Liver (tissue), 3 donors: ENCODE results near the gene GTPBP8.

Experiments used
- ATF3 ChIP-seq: IDR thresholded peaks from 2 replicates; pipeline ENCODE4 v1.6.1; 2016; ENCODE audit warnings: antibody characterized with exemption
- CTCF ChIP-seq: fragments of 150-350 bp; IDR thresholded peaks from 2 replicates; pipeline ENCODE4 v1.5.1; 2017; ENCODE audit warnings: improper control_type of control experiment, low read depth, low read length; ENCODE audit not compliant: missing input control
- EGR1 ChIP-seq, 2 donors: IDR thresholded peaks; 2 replicates each; pipeline ENCODE4 v1.6.1; 2016 to 2018; ENCODE audit warnings: antibody characterized with exemption in 2 of 2, low read depth in 2 of 2
- FOXA1 ChIP-seq: IDR thresholded peaks from 2 replicates; pipeline ENCODE4 v1.6.1; 2016; ENCODE audit warnings: antibody characterized with exemption
- GABPA ChIP-seq, 2 donors: IDR thresholded peaks in 1 of 2; conservative IDR thresholded peaks in 1 of 2; 2 replicates each; pipeline ENCODE4 v1.6.1; 2016; ENCODE audit warnings: antibody characterized with exemption in 2 of 2, mild to moderate bottlenecking in 1 of 2, moderate library complexity in 1 of 2
- SP1 ChIP-seq: IDR thresholded peaks from 2 replicates; pipeline ENCODE4 v1.6.1; 2018; ENCODE audit warnings: antibody characterized with exemption, mild to moderate bottlenecking
- YY1 ChIP-seq: IDR thresholded peaks from 2 replicates; pipeline ENCODE4 v1.6.1; 2016; ENCODE audit warnings: antibody characterized with exemption, mild to moderate bottlenecking
- donor health status: healthy.
- donor health status: healthy.

GRCh38 chr3:112972158-112972557 is 18.6 kb upstream of the GTPBP8 start:
- no peak for TF ChIP-seq CTCF
- TF ChIP-seq YY1 = no peak
- TF ChIP-seq SP1 = no peak
- TF ChIP-seq FOXA1 = no peak
- no peak for TF ChIP-seq EGR1 (IDR thresholded peaks at IDR 0.05; ENCODE audit: low read depth in 2 of 2)
- no peak for TF ChIP-seq ATF3
- TF ChIP-seq GABPA (IDR thresholded peaks at IDR 0.05 in 1 of 2, conservative IDR thresholded peaks at IDR 0.05 in 1 of 2) = no peak
